PFSK-1 (cell line): ENCODE results near the gene DPEP1.

Experiments used
- FOXP2 ChIP-seq: optimal IDR thresholded peaks from 2 replicates; pipeline ENCODE3; 2011; ENCODE audit warnings: borderline replicate concordance, control low read depth, inconsistent platforms; ENCODE audit not compliant: insufficient read depth; ENCODE audit errors: extremely low read length, extremely low read depth
- POLR2AphosphoS5 ChIP-seq: IDR thresholded peaks from 2 replicates; pipeline ENCODE4 v1.6.1; 2012; ENCODE audit warnings: low read depth, mild to moderate bottlenecking, control low read depth, low read length, moderate library complexity
- REST ChIP-seq, 2 experiments: IDR thresholded peaks; 2 replicates each; pipeline versions ENCODE4 v1.6.1 to v1.8.0; 2011 to 2012; ENCODE audit warnings: low read depth in 2 of 2, low read length in 2 of 2, control low read depth in 1 of 2, inconsistent platforms in 1 of 2, mild to moderate bottlenecking in 1 of 2, moderate library complexity in 1 of 2; ENCODE audit not compliant: insufficient read depth in 1 of 2
- SIN3A ChIP-seq: IDR thresholded peaks from 2 replicates; pipeline ENCODE4 v1.6.1; 2012; ENCODE audit warnings: mild to moderate bottlenecking, low read length, moderate library complexity, borderline replicate concordance; ENCODE audit not compliant: insufficient read depth
- TAF1 ChIP-seq: IDR thresholded peaks from 2 replicates; pipeline ENCODE4 v1.6.1; 2012; ENCODE audit warnings: low read length, control low read depth, borderline replicate concordance; ENCODE audit not compliant: insufficient read depth

Gene DPEP1

GRCh38 chr16:89646906-89647305 is 33.5 kb downstream of the DPEP1 start:
- TF ChIP-seq REST (IDR thresholded peaks at IDR 0.05; ENCODE audit: insufficient read depth in 1 of 2, low read depth in 2 of 2, low read length in 2 of 2) = no peak
- no peak for TF ChIP-seq POLR2AphosphoS5
- TF ChIP-seq SIN3A = no peak
- TF ChIP-seq FOXP2 = no peak
- TF ChIP-seq TAF1 = no peak

- no peak for TF ChIP-seq POLR2AphosphoS5
- TF ChIP-seq SIN3A = no peak
- TF ChIP-seq FOXP2 = no peak
- TF ChIP-seq REST (IDR thresholded peaks at IDR 0.05; ENCODE audit: insufficient read depth in 1 of 2, low read depth in 2 of 2, low read length in 2 of 2) = no peak
- TF ChIP-seq TAF1 = no peak
Observed at GRCh38 chr16:89651584-89651983, 38.1 kb downstream of the DPEP1 start.

GRCh38 chr16:89653656-89654295 is 40.3 kb downstream of the DPEP1 start:
- TF ChIP-seq POLR2AphosphoS5 (no peak), SIN3A (no peak), TAF1 (no peak), FOXP2 (no peak), REST (IDR thresholded peaks at IDR 0.05; ENCODE audit: insufficient read depth in 1 of 2, low read depth in 2 of 2, low read length in 2 of 2) (no peak)

- TF ChIP-seq POLR2AphosphoS5 (no peak), SIN3A (no peak), FOXP2 (no peak), REST (IDR thresholded peaks at IDR 0.05; ENCODE audit: insufficient read depth in 1 of 2, low read depth in 2 of 2, low read length in 2 of 2) (no peak), TAF1 (no peak)
Observed at GRCh38 chr16:89655062-89655643, 41.7 kb downstream of the DPEP1 start.
